Astrocyte (in vitro differentiated cells and primary cell): ENCODE measurements around the gene HNMT. TPM values are rescaled to one million over a fixed set of nuclear protein-coding genes. Genes with fewer than 3 reads are reported as not detected.

ENCODE experiments used
- DNase-seq: peaks from one replicate; pipeline ENCODE4 v3.0.0-alpha.2; 2010; ENCODE audit warnings: low read depth
- FAIRE-seq: peaks from 2 replicates; lab custom pipeline; 2011; peaks lifted over from hg19 to GRCh38; lab: Jason Lieb, UNC
- H2AFZ ChIP-seq: 2 replicates; pipeline ENCODE4 v1.6.0; 2012; ENCODE audit warnings: low read depth, low read length, inconsistent platforms
- H3K27ac ChIP-seq: 2 replicates; pipeline ENCODE4 v1.5.1; 2011; ENCODE audit warnings: low read depth, low read length, inconsistent platforms
- H3K27me3 ChIP-seq: 2 replicates; pipeline ENCODE4 v1.6.0; 2011; ENCODE audit warnings: low read length, inconsistent platforms; ENCODE audit not compliant: insufficient read depth
- H3K36me3 ChIP-seq: 2 replicates; pipeline ENCODE4 v1.5.1; 2011; ENCODE audit warnings: low read length, inconsistent platforms; ENCODE audit not compliant: insufficient read depth
- H3K4me1 ChIP-seq: 2 replicates; pipeline ENCODE4 v1.5.1; 2011; ENCODE audit warnings: low read length, inconsistent platforms; ENCODE audit not compliant: insufficient read depth
- H3K4me2 ChIP-seq: 2 replicates; pipeline ENCODE4 v1.6.0; 2012; ENCODE audit warnings: low read length, inconsistent platforms
- H3K4me3 ChIP-seq: 2 replicates; pipeline ENCODE4 v1.5.1; 2011; ENCODE audit warnings: low read depth, mild to moderate bottlenecking, low read length, inconsistent platforms; ENCODE audit not compliant: insufficient read depth
- H3K79me2 ChIP-seq: 2 replicates; pipeline ENCODE4 v1.6.0; 2012; ENCODE audit warnings: mild to moderate bottlenecking, low read length, inconsistent platforms; ENCODE audit not compliant: insufficient read depth
- H3K9ac ChIP-seq: 2 replicates; pipeline ENCODE4 v1.6.0; 2012; ENCODE audit warnings: mild to moderate bottlenecking, low read length, inconsistent platforms
- H3K9me3 ChIP-seq: 2 replicates; pipeline ENCODE4 v1.5.1; 2012; ENCODE audit warnings: low read depth, mild to moderate bottlenecking, low read length, inconsistent platforms; ENCODE audit not compliant: insufficient read depth
- H4K20me1 ChIP-seq: 2 replicates; pipeline ENCODE4 v1.6.0; 2012; ENCODE audit warnings: low read length, inconsistent platforms; ENCODE audit not compliant: insufficient read depth
- H3K27ac Mint-ChIP-seq: one replicate; pipeline ENCODE4 v1.8.0; 2021; ENCODE audit warnings: mild to moderate bottlenecking, mixed read lengths; ENCODE audit not compliant: unreplicated experiment
- H3K27me3 Mint-ChIP-seq: one replicate; pipeline ENCODE4 v1.8.0; 2021; ENCODE audit warnings: low read depth, mixed read lengths; ENCODE audit not compliant: unreplicated experiment
- H3K36me3 Mint-ChIP-seq: one replicate; pipeline ENCODE4 v1.8.0; 2021; ENCODE audit warnings: low read depth, mixed read lengths; ENCODE audit not compliant: unreplicated experiment
- H3K4me1 Mint-ChIP-seq: one replicate; pipeline ENCODE4 v1.8.0; 2021; ENCODE audit warnings: low read depth, mixed read lengths; ENCODE audit not compliant: unreplicated experiment
- H3K4me3 Mint-ChIP-seq: one replicate; pipeline ENCODE4 v1.8.0; 2021; ENCODE audit warnings: mild to moderate bottlenecking, moderate library complexity, mixed read lengths; ENCODE audit not compliant: unreplicated experiment
- H3K9me3 Mint-ChIP-seq: one replicate; pipeline ENCODE4 v1.8.0; 2021; ENCODE audit warnings: mild to moderate bottlenecking, mixed read lengths; ENCODE audit not compliant: unreplicated experiment
- EZH2 ChIP-seq: IDR thresholded peaks from 2 replicates; pipeline ENCODE4 v1.6.1; 2012; ENCODE audit warnings: mild to moderate bottlenecking, low read length, inconsistent platforms; ENCODE audit not compliant: insufficient read depth
- total RNA-seq: library from RNA; stranded (reverse); gene quantifications from 2 replicates; pipeline ENCODE4 v1.2.1, GENCODE V29; 2021
- TF ChIP-seq, protein P1 (sequence below): IDR thresholded peaks from 2 replicates; pipeline ENCODE4 v1.5.1; 2011; ENCODE audit warnings: low read depth, mild to moderate bottlenecking, inconsistent platforms, low read length, moderate library complexity; ENCODE audit not compliant: insufficient read depth

The HNMT gene
- total RNA-seq, 1 donor from 2014 or later, result 15.3 TPM

DNA sequence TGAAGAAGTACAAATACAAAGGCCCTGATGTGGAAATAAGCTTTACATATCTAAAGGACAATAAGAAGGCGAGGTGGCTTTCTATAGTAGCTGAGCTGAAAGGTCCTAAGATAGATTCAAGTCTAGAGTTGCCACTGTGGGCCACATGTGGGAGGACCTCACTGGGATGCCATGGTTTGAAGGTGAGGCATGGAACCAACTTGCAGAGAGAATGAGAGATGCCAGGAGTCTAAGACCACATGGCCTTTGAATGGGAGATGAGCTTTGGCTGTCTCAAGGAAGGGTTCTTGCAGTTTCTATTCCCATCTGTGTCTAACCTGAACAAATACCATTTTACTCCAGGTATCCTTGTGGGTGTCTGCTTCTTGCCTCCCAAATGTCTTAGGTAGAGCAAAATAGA, 53.6 kb downstream of the HNMT start:
- Histone ChIP-seq H3K9me3 (no peaks in the 10 kb centered on the region), H3K4me2 (no peak overlapping the region), H3K27me3 (no peaks in the 10 kb centered on the region), H3K9ac (no peak overlapping the region), H3K4me3 (no peak overlapping the region), H3K27ac (no peak overlapping the region), H3K79me2 (no peaks in the 10 kb centered on the region), H4K20me1 (no peaks in the 10 kb centered on the region), H3K4me1 (no peaks in the 10 kb centered on the region), H2AFZ (no peak overlapping the region), H3K36me3 (no peaks in the 10 kb centered on the region)
- TF ChIP-seq, protein P1, sequence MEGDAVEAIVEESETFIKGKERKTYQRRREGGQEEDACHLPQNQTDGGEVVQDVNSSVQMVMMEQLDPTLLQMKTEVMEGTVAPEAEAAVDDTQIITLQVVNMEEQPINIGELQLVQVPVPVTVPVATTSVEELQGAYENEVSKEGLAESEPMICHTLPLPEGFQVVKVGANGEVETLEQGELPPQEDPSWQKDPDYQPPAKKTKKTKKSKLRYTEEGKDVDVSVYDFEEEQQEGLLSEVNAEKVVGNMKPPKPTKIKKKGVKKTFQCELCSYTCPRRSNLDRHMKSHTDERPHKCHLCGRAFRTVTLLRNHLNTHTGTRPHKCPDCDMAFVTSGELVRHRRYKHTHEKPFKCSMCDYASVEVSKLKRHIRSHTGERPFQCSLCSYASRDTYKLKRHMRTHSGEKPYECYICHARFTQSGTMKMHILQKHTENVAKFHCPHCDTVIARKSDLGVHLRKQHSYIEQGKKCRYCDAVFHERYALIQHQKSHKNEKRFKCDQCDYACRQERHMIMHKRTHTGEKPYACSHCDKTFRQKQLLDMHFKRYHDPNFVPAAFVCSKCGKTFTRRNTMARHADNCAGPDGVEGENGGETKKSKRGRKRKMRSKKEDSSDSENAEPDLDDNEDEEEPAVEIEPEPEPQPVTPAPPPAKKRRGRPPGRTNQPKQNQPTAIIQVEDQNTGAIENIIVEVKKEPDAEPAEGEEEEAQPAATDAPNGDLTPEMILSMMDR, result no peak
- TF ChIP-seq EZH2, result no peak
- Mint-ChIP-seq H3K27me3 (no peaks in the 10 kb centered on the region), H3K27ac (no peak overlapping the region), H3K36me3 (no peaks in the 10 kb centered on the region), H3K9me3 (no peaks in the 10 kb centered on the region), H3K4me3 (no peak overlapping the region), H3K4me1 (no peaks in the 10 kb centered on the region)
- DNase-seq, result no peak
- FAIRE-seq, result no peak

DNA sequence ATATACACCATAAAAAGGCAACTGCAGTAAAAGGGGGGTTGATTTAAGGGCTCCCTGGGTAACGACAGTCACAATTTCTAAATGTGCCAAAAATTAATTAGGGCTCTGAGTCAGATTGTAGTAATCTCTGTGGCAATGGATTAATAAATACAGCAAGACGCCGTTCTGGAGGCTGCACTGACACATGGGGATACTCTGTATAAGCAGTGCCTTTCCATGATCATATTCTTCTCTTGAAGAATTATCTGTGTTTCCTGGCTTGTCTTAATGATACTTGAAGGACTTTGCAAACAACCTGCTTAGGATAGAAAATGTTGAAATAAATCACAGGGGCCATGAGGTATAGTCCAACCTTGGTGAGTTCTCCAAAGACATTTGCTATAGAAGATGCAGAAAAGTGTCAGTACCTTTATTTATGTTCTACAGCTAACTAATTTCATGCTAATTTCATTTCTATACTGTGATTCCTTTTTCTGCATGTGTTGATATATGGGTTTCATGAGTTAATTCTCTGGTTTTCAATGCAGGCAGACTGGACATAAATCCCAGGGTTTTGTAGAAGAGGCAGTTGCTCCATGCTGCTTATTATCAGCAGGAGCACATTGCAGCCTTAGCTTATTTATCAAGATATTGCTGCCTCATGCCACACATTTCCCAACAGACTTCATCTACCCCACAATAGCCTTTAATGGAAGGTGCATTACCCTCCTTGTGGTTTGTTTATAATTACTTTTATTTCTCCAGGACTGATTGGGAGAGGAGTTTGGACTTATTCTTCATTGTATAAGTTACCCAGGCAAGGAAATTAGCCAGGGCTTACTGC, 54.8 kb downstream of the HNMT start:
- H3K9me3 ChIP-seq, result no peaks in the 10 kb centered on the region
- H4K20me1 ChIP-seq, result no peaks in the 10 kb centered on the region
- H3K4me3 ChIP-seq, result no peak overlapping the region
- no peak overlapping the region for H3K4me2 ChIP-seq
- H3K36me3 ChIP-seq, result no peaks in the 10 kb centered on the region
- Mint-ChIP-seq H3K4me1 (no peaks in the 10 kb centered on the region), H3K4me3 (no peak overlapping the region), H3K27ac (no peak overlapping the region), H3K9me3 (no peaks in the 10 kb centered on the region), H3K27me3 (no peaks in the 10 kb centered on the region), H3K36me3 (no peaks in the 10 kb centered on the region)
- no peaks in the 10 kb centered on the region for H3K27me3 ChIP-seq
- no peaks in the 10 kb centered on the region for H3K79me2 ChIP-seq
- no peak for TF ChIP-seq EZH2
- TF ChIP-seq, protein P1, result no peak
- no peaks in the 10 kb centered on the region for H3K4me1 ChIP-seq
- no peak for DNase-seq
- no peak for FAIRE-seq
- no peak overlapping the region for H2AFZ ChIP-seq
- H3K27ac ChIP-seq, result no peak overlapping the region
- no peak overlapping the region for H3K9ac ChIP-seq

DNA sequence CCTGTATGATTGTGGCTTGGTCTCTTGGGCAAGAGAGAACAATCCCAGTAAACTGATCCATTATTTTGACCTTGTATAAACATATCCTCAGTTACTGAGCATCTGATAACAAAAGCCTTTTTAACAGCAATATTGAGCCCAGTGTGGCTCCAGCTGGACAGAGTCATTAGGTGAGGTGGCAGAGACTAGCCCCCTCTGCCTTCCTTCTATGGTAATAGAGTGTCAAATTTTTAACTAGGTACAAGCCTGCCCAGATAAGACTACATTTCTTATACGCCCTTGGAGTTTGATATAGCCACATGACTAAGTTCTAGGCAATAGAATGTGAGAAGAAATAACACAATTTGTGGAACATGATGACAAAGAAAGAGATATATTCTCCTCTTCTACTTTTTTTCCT, 56.2 kb downstream of the HNMT start:
- Histone ChIP-seq H3K36me3 (no peaks in the 10 kb centered on the region), H3K4me3 (no peak overlapping the region), H3K4me1 (no peaks in the 10 kb centered on the region), H3K27me3 (no peaks in the 10 kb centered on the region), H3K79me2 (no peaks in the 10 kb centered on the region), H3K9me3 (no peaks in the 10 kb centered on the region), H2AFZ (no peak overlapping the region), H3K27ac (no peak overlapping the region), H4K20me1 (no peaks in the 10 kb centered on the region), H3K4me2 (no peak overlapping the region), H3K9ac (no peak overlapping the region)
- Mint-ChIP-seq H3K4me1 (no peaks in the 10 kb centered on the region), H3K4me3 (no peak overlapping the region), H3K9me3 (no peaks in the 10 kb centered on the region), H3K36me3 (no peaks in the 10 kb centered on the region), H3K27ac (no peak overlapping the region), H3K27me3 (no peaks in the 10 kb centered on the region)
- FAIRE-seq (no peak), DNase-seq (no peak)
- no peak for TF ChIP-seq EZH2
- TF ChIP-seq, protein P1, result no peak
